Measurements from ENCODE around the gene DIAPH2.
A peak's percentile ranks its signal among the peaks of the same experiment; 100 is the strongest.
"Not testable (repeated sequence)": the region's sequence is repeated elsewhere in the genome, so short reads cannot be mapped to it uniquely, and the experiment has no call there.

DIAPH2 gene

DNA sequence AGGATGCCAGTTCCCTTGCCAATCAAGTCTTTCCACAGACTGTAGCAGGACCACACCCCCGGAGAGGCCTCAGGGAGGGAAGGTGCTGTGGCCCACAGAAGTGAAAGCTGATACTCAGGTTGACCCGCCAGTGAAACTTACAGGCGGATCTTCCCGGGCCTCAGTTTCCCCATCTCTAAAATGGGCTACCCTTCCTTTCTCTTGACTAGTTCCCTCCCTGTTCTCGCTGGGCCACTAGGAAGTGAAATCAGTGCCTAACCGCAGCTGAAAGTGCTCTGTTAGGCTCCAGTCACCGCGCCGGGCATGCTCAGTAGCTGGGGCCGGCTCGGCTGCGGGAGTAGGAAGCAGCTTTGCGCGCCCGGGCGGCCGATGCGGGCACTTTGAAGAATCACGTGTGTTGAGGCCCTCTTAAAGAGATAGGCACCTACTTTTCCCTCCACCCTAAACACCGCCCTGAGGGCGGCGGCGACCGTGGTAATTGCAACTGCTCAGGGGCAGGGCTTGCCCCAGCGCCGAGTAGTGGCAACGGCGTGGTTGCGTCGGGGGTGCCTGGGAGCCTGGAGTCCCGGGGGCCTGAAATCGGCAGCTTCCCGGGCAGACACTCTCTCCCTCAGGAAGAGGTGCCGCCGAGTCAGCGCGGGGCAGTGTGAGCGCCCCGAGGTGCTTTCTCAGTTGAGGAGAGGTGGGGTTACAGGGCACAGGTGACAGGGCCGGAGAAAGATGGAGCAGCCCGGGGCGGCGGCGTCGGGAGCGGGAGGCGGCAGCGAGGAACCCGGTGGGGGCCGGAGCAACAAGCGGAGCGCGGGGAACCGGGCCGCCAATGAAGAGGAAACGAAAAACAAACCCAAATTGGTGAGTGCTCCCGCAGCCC is at the start of gene DIAPH2:
Gene DIAPH2 (plus strand): TSS at position 504 of the 871 bp plus-strand sequence.
- H3K4me3 ChIP-seq (ENCODE audit: low read depth, low read length), result peak within 1 kb of the TSS; percentile 56

DNA sequence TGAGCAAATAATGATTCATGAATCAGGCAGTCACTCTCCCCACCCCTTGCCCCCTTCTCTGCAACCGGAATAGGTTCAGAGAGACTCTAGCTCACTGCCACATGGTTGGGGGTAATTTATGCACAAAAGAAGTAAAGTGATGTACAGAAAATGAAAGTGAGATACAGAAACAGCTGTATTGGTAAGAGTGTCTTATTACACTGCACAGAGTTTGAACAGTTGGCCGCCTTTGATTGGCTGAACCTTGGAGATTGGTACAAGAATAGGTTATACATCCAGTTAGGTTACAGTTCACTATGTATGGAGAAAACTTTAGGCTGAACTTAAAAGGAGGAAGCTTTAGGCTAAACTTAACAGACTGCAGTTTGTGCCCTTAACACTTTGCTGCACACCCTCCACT is 34.6 kb upstream of the DIAPH2 start:
- H3K4me3 ChIP-seq (ENCODE audit: low read depth, low read length), result no peak overlapping the region

DNA sequence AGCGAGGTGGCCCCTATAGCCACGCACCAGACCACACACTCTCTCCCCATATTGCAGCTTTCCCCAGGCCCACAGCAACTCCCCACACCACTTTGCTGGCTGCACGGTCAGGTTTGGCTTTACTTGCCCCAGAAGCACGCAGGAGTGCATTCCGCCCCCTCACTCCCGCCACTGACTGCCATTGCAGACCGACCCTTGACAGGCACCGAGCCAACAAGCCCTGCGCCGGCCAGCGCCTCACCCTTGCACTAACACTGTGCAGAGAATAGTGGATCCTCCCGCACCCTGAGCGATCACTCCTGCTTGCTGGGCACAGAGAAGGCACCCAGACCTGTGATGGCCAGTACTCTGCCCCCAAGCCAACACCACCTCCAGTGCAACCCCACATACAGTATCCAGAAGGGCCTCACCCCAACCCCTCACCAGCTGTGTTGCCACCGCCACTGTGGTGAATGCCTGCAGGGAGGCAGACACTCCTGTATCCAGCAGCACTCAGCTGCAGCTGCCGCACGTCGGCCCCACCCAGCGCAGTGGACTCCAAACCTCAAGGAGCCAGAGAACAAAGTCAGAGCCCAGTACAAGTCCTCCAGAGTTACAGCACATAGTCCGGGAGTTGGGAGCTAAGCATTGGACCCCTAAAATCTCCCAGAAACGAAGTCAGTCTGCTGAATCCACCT is 28.6 kb upstream of the DIAPH2 start:
- H3K4me3 ChIP-seq (ENCODE audit: low read depth, low read length), result no peak overlapping the region

DNA sequence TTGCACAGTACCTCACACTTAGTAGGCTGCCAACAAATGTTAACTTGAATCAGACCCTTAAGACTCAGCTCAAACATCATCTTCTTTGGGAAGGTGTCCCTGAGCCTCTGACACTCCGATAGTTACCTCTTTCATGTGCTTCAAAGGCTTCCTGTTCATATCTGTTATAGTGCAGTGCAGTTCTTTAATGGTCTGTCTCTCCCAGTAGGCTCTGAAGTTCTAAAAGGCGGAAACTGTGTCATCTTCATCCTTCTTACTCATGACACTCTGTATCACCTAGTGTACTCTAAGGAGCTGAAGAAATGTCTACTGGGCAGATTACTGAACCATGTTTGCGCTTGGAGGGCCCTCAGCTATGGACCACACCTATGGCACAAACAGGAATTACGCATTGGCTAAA is 2.1 kb upstream of the DIAPH2 start:
- H3K4me3 ChIP-seq (ENCODE audit: low read depth, low read length), result no peak overlapping the region

DNA sequence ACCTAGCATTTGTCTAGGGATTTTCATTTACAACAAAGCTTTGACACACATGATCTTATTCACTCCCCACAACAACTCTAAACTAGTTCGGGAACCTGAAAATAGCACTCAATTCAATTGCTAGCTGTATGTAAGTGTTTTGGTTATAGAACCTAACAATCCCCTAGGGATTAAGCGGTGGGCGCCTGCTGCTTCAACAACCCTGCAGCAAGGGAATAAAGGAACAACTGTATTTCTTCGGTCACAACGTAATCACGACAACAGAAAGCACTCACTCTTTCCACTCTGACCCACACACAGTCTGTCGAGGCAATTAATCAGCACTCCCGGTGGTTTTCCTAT is 674 bp upstream of the DIAPH2 start:
- H3K4me3 ChIP-seq (ENCODE audit: low read depth, low read length), result peak overlapping the region; percentile 56

DNA sequence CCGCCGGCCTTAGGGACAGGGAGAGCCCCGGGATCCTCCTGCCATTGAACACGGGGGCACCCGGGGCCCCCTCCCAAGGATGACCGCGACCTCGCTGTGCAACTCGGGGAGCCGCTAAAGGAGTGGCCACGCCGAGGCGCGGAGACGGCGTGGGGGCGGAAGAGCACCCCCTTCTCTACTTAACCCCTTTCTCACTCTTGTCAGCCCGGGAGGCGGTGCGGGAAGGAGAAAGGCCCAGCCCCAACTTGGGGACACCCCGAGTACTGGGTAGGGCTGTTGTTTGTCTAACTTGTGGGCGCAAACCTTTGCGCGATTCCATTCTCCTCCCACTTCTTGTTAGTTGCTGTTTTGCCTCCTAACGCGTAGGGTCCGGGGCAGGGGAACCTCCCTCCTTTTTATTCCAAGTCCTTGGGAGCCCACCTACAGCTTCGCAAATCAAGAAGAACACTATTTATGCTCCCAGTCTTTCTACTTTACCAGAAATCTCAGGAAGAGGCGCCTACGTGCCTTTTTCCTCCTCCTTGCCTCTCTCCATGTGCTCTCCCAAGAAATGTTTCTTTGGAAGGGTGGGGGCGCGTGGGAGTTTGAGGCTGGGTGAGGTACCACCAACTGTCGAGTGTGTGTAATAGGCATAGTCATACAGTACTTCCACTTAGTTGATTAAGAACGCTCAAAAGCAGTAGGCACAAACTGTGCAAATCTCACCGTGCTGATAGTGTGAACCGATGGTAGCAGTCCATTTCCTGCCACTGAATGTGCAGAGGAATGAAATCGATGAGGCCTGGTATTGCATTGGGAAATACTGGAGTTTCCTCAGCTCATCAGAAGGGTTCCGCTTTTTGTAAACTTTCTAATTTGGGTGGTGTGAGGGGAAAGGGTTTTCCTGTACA is 813 bp downstream of the DIAPH2 start:
- H3K4me3 ChIP-seq (ENCODE audit: low read depth, low read length), result peak overlapping the region; percentile 56

DNA sequence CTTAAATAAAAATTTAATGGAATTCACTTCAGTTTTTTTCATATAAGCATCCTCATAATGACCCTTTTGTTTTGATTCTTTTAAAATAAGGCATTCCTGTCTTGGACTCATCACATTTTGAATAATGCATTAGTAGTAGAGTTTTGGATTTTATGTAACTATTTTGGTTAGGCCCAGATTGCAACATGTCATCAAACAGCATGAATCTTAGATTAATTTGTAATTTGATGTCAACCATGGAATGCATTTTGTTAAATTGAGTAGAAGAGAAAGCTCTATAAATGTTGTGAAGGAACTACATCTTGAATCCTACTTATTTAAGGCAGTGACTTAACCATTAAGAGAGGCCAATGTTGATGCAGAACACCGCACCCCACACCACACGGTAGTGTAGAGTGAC is 3.1 kb downstream of the DIAPH2 start:
- no peak overlapping the region for H3K4me3 ChIP-seq (ENCODE audit: low read depth, low read length)

DNA sequence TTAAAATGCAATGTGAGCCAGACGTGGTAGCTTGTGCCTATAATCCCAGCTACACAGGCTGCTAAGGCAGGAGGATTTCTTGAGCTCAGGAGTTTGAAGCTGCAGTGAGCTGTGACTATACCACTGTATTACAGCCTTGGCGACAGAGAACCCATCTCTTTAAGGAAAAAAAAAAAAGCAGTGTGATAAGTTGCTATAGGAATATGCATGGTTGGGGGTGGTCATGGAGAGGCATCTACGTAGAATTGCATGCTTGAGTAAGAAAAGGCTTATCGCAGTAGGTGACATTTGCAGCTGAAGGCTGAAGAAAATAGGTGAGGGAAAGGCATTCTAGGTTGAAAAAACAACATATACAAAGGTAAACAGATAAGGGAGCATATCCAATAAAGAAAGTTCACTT is 4.1 kb downstream of the DIAPH2 start:
- no peak overlapping the region for H3K4me3 ChIP-seq (ENCODE audit: low read depth, low read length)

DNA sequence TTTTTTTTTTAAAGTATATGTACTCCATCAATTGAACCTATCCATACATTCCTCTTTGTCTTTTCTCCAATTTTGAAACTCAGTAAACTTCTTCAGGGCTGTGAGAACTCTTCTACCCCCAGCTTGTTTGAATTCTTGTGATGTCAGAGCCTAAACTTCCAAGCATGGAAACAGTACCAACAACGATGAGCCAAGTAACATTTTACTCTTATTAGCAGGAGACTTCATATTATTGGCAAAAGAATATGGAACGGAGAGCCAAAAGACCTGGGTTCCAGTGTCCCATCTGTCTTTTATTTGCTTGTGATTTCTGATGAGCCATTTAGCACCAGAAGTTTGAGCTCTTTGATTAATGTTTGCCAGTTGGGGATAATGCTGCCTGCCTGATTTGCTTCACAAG is 5.3 kb downstream of the DIAPH2 start:
- no peak overlapping the region for H3K4me3 ChIP-seq (ENCODE audit: low read depth, low read length)

DNA sequence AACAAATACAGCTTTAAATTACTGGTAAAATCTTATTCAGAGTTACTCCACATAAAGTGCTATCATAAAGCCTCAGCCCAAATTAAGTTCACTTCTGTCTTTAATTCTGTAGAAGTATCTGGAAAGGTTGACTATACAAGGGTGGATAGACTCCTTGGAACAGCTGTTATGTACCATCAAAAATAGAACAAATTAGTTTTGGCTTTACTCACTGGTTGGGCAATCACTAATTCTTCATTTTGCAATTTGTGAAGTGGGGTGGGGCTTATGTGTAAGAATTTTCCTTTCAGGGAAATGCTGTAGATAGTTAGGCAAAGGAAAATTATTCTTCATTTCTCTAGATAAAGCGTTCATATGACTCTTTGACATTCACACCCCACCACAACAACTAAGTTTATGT is 7.8 kb downstream of the DIAPH2 start:
- no peak overlapping the region for H3K4me3 ChIP-seq (ENCODE audit: low read depth, low read length)

DNA sequence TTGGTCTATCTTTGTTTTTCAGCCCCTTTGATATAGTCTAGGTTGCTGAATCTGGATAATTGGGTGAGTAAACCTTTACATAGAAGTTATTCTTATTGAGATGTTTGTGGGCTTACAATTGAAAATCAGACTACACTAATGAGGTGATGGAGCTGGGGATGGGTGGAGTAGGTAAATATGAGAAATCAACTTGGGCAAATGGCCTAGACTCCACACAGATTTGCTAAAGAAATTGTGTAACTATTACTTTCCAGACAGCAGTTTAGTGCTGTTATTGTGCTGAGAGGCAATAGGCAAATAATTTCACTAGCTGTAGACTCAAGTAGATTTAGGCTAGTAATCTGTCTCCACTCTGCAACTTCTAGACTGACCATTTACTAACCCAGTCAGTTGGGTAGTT is 8.2 kb downstream of the DIAPH2 start:
- H3K4me3 ChIP-seq (ENCODE audit: low read depth, low read length), result no peak overlapping the region

DNA sequence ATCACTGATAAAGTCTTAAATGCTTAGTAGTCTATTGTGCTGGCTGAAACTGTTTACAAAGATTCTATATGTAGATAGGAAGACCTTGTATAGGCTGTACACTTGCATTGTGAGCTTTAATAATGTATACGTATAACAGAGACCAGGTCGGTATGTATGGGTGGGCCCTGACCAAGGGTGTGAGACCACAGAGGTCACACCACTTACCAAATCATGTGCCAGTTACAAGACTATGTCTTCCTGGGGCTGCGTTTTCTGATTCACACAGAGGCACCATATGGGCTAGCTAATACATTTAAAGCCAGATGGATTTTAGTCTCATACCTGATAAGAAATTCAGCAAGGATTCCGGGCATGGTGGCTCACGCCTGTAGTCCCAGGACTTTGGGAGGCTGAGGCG is 8.8 kb downstream of the DIAPH2 start:
- no peak overlapping the region for H3K4me3 ChIP-seq (ENCODE audit: low read depth, low read length)

DNA sequence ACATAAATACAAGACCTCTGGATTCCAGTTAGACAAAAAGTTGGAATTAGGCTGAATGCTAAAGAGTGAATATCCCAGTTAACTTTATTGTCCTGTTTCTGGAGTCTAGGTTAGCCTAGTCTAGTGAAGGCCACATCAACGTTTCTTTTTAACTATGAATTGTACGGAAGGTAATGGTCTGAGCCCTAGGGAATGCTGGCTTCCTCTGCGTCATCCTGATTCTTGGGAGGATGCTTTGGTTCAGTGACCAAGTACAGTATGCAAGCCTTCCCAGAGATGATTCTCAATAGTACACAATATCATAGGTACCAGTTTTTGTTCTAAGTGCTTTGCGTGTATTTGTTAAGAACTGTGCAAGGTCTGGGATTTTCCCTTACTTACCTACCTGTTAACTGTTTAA is 11.8 kb downstream of the DIAPH2 start:
- no peak overlapping the region for H3K4me3 ChIP-seq (ENCODE audit: low read depth, low read length)

DNA sequence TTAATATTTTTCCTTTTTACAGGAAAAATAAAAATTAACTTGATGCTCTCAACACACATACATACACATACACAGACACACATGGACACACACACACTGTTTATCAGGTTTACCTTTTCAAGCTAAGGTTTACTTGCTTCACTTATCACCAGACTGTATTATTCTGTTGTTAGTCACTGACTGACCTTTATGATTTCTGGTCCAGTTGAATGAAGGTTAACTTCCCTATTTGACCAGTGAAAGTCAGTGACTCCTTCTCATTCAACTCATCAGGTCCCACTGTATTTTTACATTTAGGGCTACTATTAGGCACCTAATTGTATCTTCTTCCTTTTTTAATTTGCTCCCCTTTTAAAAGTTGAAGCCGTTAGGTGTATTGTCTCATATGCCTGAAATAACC is 16.0 kb downstream of the DIAPH2 start:
- H3K4me3 ChIP-seq (ENCODE audit: low read depth, low read length), result no peak overlapping the region

DNA sequence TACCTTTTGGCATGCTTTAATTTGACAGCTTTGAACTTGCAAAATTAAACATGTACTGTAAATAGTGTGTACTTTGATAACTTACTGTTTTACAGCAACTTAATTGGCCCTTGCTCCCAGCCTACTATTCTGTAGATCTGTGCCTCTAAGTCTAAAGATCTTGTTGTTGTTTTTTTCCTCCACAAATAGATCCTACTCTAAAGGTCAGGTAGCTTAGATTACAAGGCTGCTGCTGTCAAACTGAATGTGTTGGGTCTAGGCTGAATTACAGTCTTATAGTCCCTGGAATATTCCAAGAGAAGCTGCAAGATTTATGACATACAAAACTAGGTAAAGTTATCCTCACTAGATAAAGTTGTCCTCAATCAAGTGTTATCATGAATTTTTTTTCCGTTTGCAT is 18.7 kb downstream of the DIAPH2 start:
- no peak overlapping the region for H3K4me3 ChIP-seq (ENCODE audit: low read depth, low read length)

DNA sequence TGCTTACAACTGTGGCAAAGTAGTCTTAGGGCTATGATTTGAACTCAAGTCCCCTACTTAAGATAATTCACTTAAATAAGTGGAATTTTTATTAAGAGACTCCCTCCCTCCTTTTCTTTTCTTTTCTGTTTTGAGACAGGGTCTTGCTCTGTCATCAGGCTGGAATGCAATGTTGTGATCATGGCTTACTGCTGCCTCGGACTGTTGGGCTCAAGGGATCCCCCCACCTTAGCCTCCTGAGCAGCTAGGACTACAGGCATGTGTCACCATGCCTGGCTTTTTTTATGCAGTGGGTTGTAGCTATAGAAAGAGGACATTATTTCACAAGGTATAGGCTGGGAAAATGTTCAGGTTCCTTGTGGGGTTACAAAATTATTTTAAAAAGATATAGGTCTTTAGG is 19.2 kb downstream of the DIAPH2 start:
- no peak overlapping the region for H3K4me3 ChIP-seq (ENCODE audit: low read depth, low read length)

DNA sequence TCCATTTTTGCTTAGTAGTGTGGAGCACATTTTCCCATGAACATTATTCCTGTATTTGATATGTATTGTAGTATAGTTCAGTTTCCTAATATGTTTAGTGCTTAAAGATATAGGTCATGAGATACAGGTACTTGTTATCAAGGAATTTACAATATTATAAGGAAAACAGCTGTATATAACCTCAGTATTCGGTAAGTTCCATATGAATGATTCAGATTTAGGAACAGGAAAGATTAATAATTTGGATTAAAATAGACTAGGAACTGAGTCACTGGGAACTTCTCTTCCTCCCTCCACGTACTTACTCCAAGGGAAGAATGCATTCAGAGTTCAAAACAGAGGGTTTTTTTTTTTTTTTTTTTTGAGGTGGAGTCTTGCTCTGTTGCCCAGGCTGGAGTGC is 20.0 kb downstream of the DIAPH2 start:
- no peak overlapping the region for H3K4me3 ChIP-seq (ENCODE audit: low read depth, low read length)

DNA sequence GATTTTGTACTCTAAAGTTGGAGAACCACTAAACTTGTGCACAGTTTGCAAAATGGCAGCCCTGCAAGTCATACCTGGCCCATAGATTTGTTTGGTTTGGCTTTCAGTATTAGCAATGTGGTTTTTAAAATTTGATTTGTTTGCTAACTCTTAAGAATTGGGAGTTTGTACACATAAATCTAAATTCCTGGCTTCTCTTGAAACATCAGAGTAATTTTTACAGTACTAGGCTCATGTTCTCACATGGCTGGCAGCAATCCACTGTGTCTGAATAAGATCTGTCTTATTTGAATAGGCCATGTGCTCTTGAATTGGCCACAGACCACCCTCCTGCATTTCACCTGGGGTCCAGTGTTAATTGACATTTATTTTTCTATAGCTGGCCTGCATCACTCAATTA is 21.3 kb downstream of the DIAPH2 start:
- H3K4me3 ChIP-seq (ENCODE audit: low read depth, low read length), result no peak overlapping the region

DNA sequence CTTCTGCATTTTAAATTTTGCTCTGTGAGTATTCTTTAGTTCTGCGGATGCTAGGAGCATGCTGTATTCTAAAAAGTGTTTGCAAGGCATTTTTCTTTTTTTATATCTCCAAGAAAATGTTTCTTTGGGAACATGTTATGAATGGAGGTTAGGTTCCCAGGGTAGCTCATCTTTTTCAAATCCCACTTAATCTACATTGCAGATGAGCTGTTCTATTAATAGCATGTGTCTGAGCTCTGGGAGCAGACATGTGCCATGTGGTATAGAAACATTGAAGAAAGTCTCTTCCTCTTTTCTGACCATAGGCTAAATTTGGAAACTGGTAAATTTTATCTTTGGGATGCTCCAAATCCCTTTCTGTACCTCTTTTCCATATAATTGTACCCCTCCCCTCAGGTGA is 23.2 kb downstream of the DIAPH2 start:
- H3K4me3 ChIP-seq (ENCODE audit: low read depth, low read length), result no peak overlapping the region

DNA sequence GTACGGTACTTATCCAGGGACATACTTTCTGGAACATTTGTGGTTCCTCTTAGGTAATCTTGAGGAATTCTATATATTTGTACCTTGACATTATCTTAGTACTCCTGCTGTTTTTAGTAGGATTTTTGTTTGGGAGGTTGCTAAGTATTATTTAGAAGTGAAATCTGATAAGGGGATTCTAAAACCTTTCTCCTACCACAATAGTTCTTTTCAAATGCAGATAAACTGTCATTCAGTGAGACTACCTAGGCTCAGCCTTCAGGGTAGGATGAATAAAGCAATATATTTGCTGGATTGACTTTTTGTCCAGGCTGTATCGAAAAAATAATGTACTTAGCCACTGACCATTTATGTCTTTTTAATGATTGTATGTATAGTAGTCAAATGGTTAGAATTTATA is 25.4 kb downstream of the DIAPH2 start:
- H3K4me3 ChIP-seq (ENCODE audit: low read depth, low read length), result no peak overlapping the region

DNA sequence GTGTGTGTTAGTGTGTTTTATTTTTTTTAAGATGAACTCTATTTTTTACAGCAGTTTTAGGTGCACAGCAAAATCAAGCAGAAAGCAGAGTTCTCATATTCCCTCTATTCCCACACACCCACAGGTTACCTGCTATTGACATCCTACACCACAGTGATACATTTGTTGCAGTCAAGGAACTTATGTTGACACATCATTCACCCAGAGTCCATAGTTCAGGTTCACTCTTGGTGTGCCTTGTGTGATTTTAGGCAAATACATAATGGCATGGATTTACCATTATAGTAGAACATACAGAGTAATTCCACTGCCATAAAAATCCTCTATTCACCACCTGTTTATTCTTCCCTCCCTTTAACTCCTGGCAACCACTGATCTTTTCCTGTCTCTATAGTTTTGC is 28.7 kb downstream of the DIAPH2 start:
- H3K4me3 ChIP-seq (ENCODE audit: low read depth, low read length), result no peak overlapping the region

DNA sequence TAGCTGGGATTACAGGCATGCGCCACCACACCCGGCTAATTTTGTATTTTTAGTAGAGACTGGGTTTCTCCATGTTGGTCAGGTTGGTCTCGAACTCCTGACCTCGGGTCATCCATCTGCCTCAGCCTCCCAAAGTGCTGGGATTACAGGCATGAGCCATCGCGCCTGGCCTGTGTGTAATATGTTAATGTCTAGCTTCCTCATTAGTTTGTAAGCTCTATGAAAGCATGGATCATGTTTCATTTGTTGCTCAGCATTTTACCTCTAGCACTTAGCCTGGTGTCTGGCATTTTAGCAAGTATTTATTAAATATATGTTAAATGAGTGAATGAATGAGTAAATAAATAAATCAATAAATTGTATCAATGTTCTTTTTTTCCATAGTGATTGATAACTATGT is 29.8 kb downstream of the DIAPH2 start:
- not testable (repeated sequence) for H3K4me3 ChIP-seq (ENCODE audit: low read depth, low read length)
